HUDEP-2 (cell line): ENCODE results near the gene SERTM2.
"Not testable (repeated sequence)": the region's sequence is repeated elsewhere in the genome, so short reads cannot be mapped to it uniquely, and the experiment has no call there.

Experiments
- DNase-seq, 76 experiments: peaks; one replicate each; lab custom pipeline; 2025; ENCODE audit not compliant: unreplicated experiment in 76 of 76; lab: John Stamatoyannopoulos, UW

Gene SERTM2

DNA sequence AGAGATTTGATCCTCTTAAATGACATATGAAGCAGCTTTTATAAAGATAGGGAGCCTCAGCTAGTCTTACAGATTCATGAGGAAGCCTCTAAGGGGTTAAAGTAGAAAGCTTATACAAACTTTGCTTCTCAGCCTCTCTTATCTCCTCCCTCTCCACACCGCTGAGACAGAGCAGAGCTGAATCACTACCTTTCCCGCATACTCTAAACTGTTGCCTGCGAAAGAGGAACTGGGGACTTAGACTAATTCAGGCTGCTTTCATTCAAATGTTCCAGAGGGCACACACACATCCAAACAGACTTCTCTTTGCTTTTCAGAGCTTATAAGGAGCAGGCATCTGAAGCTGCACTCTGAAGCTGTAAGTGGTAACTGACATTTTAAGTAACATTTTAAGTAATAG, at the start of gene SERTM2:
Gene SERTM2 (plus strand): TSS at position 169 of the 400 bp plus-strand sequence. CDS start 7,213 bp downstream, outside the sequence.
- DNase-seq: peak in 1 of 76 experiments; percentile 0

DNA sequence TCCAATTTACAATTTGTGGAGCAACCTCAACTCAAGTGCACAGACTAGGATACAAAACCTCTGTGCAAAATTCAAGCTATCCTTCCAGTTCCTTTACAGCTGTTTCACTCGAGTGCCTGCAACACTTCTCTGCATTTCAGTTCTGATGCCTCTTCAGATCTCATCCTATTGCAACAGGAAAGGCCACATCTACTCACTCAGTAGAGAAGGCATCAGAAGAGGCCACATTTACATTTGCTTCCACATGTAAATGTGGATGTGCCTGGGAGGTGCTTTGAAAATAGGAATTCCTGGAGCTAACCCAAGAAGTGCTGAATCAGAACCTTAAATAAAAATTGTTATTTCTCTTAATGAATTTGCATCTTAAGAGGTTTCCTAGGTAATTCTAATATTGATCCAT, 45.8 kb upstream of the SERTM2 start:
- no peak for DNase-seq

DNA sequence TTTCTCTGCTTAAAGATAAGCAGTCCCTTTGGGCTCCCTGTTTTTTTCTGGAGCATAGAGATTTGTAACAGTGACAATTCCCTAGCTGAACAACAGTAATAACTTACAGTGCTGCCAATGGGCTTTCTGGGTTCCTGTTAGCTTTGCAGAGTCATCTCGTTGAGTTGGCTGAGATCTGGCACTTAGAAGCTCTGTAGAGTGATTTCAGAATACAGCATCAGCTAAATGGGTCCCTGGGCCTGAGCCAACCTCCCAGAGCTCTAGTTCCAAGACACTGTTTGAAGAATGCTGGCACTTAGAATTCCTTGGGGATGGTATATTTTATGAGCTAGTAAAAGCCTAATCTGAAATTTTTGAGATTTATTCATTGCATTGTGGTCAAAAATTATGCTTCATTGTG, 43.5 kb upstream of the SERTM2 start:
- DNase-seq: no peak

DNA sequence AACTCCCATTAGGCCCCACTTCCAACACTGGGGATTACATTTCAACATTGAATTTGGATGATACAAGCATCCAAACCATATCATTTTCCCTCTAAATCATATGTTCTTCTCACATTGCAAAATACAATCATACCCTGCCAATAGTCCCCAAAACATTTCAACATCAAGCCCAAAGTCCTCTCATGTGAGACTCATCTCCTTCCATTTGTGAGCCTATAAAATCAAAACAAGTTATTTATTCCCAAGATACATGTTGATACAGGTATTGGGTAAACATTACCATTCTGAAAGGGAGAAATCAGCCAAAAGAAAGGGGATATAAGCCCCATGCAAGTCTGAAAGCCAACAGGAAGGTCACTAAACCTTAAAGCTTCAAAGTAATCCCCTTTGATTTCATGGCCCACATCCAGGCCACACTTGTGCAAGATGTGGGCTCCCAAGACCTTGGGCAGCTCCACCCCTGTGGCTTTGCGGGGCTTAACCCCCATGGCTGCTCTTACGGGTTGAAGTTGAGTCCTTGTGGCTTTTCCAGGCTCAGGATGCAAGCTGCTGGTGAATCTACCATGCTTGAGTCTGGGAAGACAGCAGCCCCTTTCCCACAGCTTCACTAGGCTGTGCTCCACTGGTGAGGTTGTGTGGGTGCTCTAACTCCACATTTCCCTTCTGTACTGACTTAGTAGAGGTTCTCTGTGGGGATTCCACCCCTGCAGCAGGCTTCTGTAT, 40.6 kb upstream of the SERTM2 start:
- peak in 1 of 76 experiments; percentile 0 for DNase-seq

DNA sequence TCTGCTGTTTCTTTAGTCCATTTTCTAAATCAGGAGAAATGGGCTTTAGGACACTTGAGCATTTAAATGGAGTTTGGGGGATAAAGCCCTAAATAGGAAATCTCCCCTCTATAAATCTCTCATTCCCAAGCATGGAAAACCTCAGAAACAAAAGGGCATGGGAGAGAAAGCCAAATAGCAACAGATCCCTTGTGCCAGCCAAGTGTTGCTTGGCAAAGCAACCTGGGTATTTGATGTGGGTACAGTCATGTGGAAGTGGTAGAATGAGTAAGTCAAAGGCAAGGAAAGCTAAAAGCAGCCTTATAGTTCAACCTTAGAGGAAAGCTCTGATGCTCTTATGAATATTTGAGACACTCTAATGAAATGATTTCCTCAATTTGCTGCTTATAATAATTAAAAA, 29.5 kb upstream of the SERTM2 start:
- no peak for DNase-seq

GRCh38 chrX:111483135-111483534, 28.3 kb upstream of the SERTM2 start:
- no peak for DNase-seq

DNA sequence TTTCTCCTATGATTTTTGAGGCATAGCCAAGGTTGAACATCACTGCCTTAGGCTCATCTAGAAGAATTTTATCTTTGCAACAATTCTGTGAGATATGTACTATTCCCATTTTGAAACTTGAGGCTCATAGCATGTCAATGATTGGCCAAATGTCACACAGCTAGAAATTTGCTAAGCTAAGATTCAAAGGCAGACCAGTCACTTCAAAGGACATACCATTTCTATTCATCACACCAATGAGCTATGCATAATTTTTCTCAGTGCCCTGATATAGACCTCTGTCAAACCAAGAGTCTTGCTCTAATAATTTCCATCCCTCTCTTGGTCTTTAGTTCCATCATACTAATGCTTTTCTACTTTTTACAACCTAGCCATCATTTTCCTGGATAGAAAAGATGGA, 27.6 kb upstream of the SERTM2 start:
- DNase-seq: no peak

DNA sequence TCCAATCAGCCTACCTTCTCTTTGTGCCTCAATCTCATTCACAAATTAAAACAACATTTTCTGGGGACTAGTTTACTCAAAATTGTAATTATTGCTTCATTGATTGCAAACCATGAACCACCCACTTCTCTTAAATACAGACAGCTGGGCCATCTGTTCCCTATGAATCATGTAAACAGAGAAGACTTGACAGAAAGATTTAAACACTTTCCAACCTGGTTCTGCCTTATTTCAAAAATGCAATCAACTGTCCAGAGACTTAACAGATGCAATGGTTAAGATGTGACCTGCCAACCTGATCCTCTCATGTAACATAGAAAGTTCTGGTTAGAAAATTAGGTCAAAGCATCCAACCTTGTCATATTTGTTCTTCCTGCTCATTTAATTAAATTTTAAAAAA, 20.8 kb upstream of the SERTM2 start:
- DNase-seq: no peak

DNA sequence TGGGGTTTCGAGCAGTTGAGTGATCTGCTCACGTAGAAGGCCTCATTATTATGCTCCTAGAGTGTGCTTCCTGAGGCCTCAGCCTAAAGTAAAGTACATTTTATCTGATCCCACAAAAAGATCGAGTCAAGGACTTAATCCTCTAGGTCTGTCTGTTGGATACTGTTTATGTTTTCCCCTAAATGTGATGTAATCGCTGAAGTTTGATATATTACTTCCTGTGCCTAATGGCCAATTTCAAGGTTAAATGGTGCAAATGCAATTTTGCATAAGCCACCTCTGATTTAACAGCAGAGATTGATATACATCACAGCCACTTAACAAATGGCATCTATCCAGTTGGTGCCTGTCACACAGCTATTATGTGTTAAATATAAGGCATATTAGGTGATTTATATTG, 19.4 kb upstream of the SERTM2 start:
- no peak for DNase-seq

DNA sequence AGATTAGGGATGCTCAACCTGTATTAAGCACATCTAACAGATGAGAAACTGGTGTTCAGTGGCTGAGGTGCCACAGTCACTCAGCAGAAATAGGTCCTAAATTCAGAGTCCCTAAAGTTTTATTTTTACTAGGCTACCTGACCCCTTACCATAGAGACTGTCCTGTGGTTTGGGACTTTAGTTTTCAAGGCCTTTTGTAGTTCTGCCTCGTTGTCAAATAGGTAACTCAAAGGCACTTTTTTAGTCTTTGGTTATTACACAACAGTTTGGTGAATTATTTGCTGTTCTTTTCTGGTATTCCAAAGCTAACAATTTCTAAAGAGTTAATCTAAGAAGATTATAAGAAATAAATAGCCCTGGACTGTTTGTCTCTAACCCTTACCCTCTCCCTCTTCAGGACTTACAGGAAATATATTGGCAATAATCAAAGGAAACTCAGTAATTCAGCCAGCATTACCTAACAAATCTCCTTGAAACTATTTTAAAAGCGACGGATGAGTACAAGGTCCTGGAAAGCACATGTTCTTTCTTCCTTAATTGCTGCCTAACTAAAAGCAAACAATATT, 12.8 kb upstream of the SERTM2 start:
- no peak for DNase-seq

DNA sequence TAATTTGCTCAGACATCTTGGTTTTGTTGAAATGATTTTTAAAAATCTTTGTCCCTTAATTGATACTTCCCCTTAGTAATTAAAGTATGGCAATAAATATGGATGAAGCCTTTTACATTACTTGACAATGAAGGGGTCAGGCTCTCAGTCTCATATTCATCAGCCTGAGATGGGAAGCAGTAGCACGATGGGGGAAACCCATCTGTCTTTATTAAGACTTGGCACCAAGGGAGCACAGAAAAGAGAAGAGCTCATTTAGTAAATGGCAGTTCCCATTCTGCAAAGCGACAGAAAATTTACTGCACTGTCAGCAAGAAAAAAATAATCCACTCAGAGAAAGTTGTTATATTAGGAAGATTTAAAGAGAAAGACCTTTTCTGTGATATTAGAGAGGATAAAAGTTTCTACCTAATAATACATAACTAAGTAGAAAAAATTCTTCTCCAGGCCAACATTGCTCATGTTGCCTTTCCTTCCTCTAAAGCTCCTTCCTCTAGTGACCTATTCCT, 7.9 kb upstream of the SERTM2 start:
- DNase-seq: no peak

DNA sequence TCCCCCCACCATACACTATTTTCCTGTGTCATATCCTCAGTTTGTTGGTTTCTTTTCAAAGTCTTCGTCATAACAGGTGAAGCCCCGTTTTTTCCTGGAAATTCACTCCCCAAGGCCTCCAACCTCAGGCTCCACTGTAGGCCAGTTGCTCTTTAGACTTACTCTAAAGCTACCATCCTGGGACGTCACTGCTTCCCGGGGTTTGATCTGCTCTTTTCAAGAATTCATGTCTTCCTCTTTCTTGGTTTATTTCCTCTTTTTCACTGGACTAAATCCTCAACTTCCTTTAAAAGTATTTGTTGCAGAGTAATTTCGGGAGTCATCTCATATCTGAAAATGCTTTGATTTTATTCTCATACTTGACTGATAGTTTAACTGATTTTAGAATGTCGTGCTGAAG, 6.5 kb upstream of the SERTM2 start:
- DNase-seq: no peak

- DNase-seq: no peak
Measured at GRCh38 chrX:111505783-111506182, 5.7 kb upstream of the SERTM2 start.

- no peak for DNase-seq
Measured at GRCh38 chrX:111506826-111507225, 4.6 kb upstream of the SERTM2 start.

- DNase-seq: no peak
Measured at GRCh38 chrX:111507933-111508332, 3.5 kb upstream of the SERTM2 start.

DNA sequence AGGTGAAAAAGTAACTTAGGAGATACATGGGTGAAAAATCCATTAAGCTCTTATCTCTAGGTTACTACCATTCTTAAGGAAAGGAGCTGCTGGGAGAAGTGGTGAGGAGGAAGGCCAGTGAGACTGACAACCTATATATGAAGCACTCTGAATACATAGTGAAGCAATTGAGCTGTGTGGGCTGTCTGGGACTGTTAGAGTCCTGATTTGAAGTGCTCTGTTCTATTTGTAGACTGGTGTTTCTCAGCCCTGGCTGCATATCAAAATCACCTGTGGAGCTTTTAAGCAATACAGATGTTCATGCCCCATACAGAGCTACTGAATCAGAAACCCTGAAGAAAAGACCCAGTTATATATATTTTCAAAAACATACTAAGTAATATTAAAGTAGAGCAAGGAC, 3.9 kb downstream of the SERTM2 start:
- no peak for DNase-seq

DNA sequence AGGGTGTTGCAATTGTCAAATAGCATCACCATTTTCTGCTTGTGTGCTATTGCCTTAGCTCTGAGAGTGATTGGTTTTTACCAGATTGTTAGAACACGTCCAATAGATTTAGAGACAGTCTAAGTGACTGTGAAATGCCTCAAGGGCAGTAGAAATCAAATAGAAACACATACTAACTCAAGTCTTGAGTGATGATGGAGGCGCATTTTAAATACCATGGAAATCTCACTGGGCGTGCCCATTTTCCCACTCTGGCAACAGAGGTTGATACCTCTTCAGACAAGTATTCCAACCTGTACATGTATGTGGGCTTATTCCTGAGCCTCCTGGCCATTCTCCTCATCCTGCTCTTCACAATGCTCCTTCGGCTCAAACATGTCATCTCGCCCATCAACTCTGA, 7.2 kb downstream of the SERTM2 start:
- peak in 1 of 76 experiments; percentile 0 for DNase-seq

DNA sequence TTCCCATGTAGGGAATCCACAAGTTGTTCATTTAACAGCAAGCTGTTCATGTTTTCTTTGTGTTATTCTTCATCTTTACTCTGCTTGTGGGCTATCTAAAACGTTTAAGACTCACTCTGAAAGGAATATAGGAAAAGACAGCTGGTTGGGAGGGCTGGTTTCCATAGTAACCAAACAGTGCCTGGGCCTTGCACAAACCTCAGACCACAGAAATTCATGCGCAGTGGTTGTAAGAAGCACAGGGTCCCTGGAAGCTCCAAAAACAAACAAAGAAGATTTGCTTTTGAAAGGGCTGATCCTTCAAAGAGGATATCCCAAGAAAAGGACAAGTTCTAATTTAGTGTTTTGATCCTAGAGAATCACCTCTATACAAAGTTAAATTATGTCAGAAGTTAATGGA, 7.8 kb downstream of the SERTM2 start:
- no peak for DNase-seq

GRCh38 chrX:111520506-111520905, 9.1 kb downstream of the SERTM2 start:
- DNase-seq: no peak

GRCh38 chrX:111521169-111521568, 9.7 kb downstream of the SERTM2 start:
- no peak for DNase-seq

DNA sequence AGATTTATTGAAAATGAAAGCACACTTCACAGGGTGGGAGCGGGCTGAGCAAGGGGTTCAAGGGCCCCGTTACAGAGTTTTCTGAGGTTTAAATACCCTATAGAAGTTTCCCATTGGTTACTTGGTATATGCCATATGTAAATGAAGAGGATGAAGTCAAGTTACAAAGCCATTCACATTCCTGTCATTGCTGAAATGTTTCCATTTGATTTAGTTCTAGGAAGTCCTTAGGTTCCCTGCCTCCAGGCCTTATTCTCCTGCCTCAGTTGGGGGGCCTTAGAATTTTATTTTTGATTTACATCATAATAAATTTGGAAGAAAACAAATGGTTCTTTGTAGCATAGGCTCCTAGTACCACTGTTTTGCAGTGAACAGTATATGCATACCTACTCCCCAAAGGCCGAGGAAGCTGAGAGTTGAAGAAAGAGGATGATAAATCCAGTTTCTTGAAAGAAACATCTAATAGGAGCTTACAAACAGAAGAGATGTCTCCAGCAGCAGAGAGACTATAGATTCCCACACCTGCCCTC, 31.8 kb downstream of the SERTM2 start:
- no peak for DNase-seq

GRCh38 chrX:111549235-111549634, 37.8 kb downstream of the SERTM2 start:
- DNase-seq: not testable (repeated sequence)
